GM19023 (cell line): ENCODE results near the gene C16orf78.

Experiments used
- ATAC-seq: cut with Tn5 transposase; IDR thresholded peaks from one replicate; pipeline ENCODE4 v1.9.1; 2021; ENCODE audit warnings: mild to moderate bottlenecking, moderate library complexity; ENCODE audit not compliant: unreplicated experiment

Gene C16orf78

GRCh38 chr16:49378816-49379215 is 5.2 kb downstream of the C16orf78 start:
- no peak for ATAC-seq

GRCh38 chr16:49382916-49383315 is 9.3 kb downstream of the C16orf78 start:
- no peak for ATAC-seq

- ATAC-seq, result no peak
Measured at GRCh38 chr16:49395021-49395420, 21.4 kb downstream of the C16orf78 start.

GRCh38 chr16:49396206-49396720 is 22.7 kb downstream of the C16orf78 start:
- no peak for ATAC-seq

- ATAC-seq, result no peak
Measured at GRCh38 chr16:49398761-49399160, 25.2 kb downstream of the C16orf78 start.

GRCh38 chr16:49399594-49400364 is 26.2 kb downstream of the C16orf78 start:
- ATAC-seq, result peak; percentile 97

- ATAC-seq, result no peak
Measured at GRCh38 chr16:49400611-49401010, 27.0 kb downstream of the C16orf78 start.

- no peak for ATAC-seq
Measured at GRCh38 chr16:49405123-49405522, 31.5 kb downstream of the C16orf78 start.

GRCh38 chr16:49405530-49405929 is 31.9 kb downstream of the C16orf78 start:
- no peak for ATAC-seq

- peak; percentile 95 for ATAC-seq
Measured at GRCh38 chr16:49407873-49408550, 34.4 kb downstream of the C16orf78 start.

- ATAC-seq, result no peak
Measured at GRCh38 chr16:49409121-49409520, 35.5 kb downstream of the C16orf78 start.

- no peak for ATAC-seq
Measured at GRCh38 chr16:49410226-49410625, 36.6 kb downstream of the C16orf78 start.

GRCh38 chr16:49411121-49411970 is 37.7 kb downstream of the C16orf78 start:
- ATAC-seq, result no peak

GRCh38 chr16:49414671-49415070 is 41.1 kb downstream of the C16orf78 start:
- ATAC-seq, result no peak

GRCh38 chr16:49415083-49415482 is 41.5 kb downstream of the C16orf78 start:
- ATAC-seq, result no peak

- ATAC-seq, result no peak
Measured at GRCh38 chr16:49416001-49416675, 42.5 kb downstream of the C16orf78 start.

GRCh38 chr16:49417354-49417753 is 43.8 kb downstream of the C16orf78 start:
- no peak for ATAC-seq

- ATAC-seq, result no peak
Measured at GRCh38 chr16:49419006-49419405, 45.4 kb downstream of the C16orf78 start.

- no peak for ATAC-seq
Measured at GRCh38 chr16:49419862-49420261, 46.3 kb downstream of the C16orf78 start.

GRCh38 chr16:49422896-49423295 is 49.3 kb downstream of the C16orf78 start:
- no peak for ATAC-seq

- no peak for ATAC-seq
Measured at GRCh38 chr16:49424961-49425360, 51.4 kb downstream of the C16orf78 start.
